ENCODE results near the gene EAF2.
A peak's percentile ranks its signal among the peaks of the same experiment; 100 is the strongest.
"Not testable (repeated sequence)": the region's sequence is repeated elsewhere in the genome, so short reads cannot be mapped to it uniquely, and the experiment has no call there.

The EAF2 gene

DNA sequence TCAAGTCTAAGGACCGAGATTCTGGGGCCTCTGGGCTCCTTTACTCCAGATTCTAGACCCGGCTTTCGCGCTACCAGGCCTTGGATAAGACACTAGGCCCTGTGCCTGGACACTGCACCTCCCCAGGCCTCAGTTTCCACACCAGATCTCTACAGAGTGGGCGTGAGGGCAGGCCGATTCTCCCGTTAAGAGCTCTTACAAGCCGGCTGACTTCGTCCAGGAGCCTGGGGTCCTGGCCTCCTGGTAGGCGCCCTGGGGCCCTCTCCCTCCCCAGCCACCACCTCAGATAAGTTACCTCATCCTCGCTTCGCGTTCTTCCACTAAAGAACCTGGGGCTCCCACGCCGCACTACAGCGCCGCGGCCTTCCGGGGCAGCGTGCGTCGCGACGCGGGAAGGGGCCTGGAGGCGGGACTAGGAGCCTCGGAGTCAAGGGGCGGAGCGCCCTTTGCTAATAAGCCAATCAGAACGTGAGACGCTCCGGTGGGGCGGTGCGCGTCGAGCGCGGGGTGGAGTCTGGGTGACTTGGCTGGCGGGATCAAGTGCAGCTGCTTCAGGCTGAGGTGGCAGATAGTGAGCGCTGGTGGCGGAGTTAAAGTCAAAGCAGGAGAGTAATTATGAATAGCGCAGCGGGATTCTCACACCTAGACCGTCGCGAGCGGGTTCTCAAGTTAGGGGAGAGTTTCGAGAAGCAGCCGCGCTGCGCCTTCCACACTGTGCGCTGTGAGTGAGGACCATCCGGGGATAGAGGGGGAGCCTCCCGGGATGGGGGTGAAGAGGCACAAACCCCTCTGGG, at the start of gene EAF2, which contains the start of gene IQCB1:
EAF2 (plus strand) TSS at position 539 of the 794 bp plus-strand sequence; CDS start at position 616, 77 bp downstream.
IQCB1 (minus strand) TSS at position 390 of the 794 bp plus-strand sequence. CDS start 6,100 bp downstream, outside the sequence.
- peak; percentile 97 for DNase-seq

GRCh38 chr3:121786485-121786884, 48.5 kb upstream of the EAF2 start:
- DNase-seq: no peak

DNA sequence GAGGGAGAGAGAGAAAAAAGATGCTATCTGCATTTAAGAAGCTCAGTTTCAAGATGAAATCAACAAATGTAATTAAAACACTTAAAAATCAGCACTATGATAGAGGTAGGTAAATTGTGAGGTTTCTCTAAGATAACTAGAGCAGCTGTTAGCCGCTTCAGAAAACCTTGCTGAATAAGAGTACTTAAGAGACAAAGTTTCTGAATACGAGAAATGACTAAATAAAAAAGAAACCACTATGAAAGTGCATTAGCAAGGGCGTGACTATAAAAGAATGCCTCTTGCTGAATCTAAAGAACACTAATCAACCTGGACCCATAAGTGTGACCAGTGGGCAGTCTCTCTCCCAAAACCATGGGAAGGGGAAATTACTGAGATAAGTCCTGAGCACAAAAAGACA, 41.9 kb upstream of the EAF2 start:
- no peak for DNase-seq

GRCh38 chr3:121794264-121794983, 40.6 kb upstream of the EAF2 start:
- DNase-seq: no peak

DNA sequence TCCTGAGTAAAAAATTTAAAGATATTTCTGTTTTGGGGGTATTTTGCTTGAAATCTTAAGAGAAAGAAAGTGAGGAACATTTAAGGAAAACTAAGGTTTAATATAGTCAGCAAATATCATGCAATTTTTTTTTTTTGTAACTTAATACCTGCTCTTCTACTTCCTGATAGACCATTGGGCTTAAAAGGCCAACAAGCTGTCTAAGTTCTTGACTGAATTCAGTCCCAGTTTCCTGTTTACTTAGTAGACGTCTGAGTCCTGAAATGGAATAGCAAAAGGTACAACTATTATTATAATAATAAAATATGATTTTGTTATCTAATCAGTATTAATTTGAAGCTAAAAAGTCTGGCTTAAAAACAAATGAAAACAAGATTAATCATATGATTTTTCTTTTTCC, 38.0 kb upstream of the EAF2 start:
- no peak for DNase-seq

- DNase-seq: no peak
Measured at GRCh38 chr3:121800906-121801305, 34.1 kb upstream of the EAF2 start.

DNA sequence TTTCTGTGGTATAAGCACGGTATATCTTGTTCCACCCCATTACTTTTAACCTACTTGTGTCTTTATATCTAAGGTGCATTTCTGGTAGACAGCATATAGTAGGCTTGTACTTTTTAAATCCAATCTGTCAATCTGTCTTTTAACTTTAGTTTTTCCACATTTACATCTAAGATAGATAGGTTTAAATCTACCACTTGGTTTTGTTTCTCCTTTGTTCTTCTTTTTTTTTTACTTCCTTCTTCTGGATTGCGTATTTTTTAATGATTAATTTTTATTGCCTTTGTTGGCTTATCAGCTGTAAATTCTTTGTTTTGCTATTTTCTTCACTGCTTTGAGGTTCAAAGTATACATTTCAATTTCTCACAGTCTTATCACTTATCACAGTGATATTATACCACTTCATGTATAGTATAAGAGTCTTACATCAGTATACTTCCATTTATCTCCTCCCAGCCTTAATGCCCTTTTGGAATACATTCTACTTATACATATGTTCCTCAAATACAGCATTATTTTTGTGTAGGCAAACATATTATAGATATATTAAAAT, 31.2 kb upstream of the EAF2 start:
- no peak for DNase-seq

GRCh38 chr3:121809249-121809648, 25.8 kb upstream of the EAF2 start:
- DNase-seq: no peak

DNA sequence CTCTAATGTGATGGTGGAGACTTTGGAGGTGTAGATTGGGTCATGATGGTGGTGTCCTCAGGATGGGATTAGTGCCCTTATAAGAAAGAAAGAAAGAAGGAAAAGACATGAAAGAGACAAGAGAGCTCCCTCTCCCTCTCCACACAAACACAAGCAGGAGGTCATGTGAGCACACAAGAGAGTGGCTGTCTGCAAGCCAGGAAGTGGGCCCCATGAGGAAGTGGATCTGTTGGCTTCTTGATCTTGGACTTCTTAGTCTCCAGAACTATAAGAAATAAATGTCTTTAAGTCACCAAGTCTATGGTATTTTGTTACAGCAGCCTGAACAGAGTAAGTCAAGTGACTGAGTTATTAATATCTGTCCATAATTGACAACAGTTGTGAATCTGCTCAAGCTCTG, 17.3 kb upstream of the EAF2 start:
- DNase-seq: no peak

- DNase-seq: no peak
Measured at GRCh38 chr3:121818578-121818977, 16.4 kb upstream of the EAF2 start.

DNA sequence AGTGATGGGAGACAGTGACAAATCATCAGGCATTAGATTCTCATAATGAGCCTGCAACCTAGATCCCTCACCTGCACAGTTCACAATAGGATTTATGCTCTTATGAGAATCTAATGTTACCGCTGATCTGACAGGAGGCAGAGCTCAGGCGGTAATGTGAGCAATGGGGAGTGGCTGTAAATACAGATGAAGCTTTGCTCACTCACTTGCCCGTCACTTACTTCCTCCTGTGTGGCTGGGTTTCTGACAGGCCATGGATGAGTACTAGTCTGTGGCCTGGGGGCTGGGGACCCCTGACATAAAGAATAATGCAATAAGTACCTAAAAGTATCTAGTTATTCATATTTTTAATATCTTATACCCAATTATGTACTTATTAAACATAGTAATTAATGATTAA, 15.8 kb upstream of the EAF2 start:
- DNase-seq: no peak

DNA sequence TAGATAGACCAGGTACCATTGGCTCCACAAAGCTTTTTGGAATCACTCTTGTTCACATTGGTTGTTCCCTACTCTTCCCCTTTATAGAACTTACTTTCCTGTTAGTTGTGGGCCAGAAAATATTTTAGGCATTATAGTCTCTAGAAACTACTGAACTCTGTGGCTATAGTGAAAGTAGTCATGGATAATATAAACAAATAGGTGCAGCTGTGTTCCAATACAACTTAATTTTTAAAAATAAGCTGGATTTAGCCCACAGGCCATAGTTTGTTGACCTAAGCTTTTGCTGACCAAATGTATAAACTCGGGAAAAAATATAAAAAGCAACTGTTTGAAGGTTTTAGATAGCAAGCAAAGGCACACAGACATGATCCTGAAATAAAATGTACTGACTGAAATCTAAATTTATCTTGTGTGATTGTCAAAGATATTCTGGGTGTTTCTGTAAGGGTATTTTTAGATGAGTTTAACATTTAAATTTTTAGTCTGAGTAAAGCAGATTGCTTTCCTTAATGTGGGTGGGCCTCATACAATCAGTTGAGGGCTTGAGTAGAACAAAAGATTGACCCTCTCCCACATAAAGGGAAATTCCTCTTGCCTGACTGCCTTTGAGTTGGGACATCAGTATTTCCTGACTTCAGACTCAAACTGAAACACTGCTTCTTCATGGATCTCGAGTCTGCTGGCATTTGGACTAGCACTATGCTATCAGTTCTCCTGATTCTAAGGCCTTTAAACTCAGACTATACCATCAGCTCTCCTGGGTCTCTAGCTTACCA, 13.4 kb upstream of the EAF2 start:
- DNase-seq: no peak

DNA sequence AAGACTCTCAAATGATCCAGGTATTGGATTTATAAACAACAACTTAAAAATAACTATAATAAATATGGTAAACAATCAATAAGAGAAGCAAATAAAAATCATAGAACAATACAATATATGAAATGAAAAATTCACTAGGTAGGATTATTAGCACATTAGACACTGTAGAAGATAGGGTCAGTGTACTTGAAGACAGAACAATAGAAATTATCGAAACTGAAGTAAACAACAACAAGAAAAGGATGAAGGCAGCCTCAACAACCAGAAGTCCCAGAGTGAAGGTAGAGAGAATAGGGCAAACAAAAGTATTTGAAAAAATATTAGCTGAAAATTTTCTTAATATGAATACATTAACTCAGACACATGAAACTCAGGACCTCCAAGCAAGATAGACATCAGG, 12.0 kb upstream of the EAF2 start:
- no peak for DNase-seq

DNA sequence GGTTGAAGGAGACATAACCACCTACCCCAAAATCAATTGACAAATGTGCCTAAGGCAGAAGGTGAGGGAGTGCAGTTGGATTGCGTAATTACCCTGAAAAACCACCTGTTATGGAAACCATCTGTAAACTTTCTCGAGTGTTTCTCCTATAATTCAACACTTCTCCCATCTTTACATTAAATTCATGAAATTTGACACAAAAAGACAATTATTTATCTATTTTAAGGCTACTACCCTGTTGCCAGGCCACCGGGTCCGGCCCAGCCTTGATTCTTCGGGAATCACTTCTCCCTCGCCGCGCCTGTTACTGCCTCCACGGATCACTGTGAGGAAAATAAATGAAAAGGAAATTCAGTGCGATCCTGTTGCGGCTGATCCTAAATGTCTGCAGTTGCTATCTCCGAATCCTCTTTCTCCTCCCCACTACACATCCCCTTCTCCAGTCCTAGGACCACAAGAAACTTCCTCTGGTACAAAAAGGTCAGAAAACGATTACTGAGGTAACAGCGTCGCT, 795 bp upstream of the EAF2 start:
- no peak for DNase-seq

DNA sequence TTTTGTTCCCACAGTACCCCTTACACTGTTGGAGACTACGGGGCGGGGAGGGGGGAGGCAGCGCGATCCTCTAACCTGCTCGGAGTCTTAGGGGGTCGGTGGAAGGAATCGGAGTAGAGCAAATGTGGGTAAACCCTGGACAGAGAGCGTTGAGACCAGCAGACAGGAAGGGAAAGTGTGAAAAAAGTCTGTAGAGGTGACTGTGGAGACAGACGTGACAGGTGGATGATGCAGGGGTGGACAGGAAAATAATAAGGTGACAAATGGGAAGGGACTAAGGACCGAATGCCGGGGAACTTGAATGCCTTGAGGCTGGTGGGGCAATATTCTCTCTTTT, 424 bp downstream of the EAF2 start:
- no peak for DNase-seq

DNA sequence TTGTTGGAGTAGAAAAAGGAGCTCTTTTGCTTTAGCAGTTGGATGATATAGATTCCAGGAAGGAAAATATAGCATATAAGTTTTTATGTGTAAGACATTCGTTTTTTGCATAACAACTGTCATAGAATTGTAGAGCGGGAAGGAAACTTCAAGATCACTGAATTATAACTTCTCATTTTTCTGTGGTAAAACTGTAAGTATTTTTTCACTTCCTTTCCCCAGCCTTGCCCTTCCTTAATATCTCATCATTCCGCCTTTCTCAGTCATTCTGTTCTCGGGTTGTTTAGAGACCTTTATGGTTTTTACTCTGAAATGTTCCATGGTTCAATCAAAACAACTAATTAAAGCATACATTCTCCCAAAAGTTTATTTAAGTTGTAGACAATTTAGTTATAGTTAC, 1.1 kb downstream of the EAF2 start:
- no peak for DNase-seq

DNA sequence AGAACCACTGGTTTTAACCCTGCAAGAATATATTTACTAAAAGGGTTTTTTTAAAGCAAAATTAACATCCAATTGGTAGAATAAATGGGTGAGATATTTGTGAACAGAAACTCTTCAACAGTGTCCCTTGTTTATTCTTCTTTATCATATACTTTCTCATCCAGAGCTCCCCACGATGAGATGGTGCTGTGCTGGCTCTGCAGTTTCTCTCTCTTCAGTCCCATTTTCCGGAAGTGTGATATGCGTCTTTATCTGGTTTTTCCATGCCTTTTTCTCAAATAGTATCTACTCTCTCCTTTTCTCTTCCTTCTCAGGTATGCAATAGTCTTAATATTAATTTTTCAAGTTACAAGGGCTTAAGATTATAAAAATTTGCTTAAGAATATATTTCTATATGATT, 1.5 kb downstream of the EAF2 start:
- DNase-seq: no peak

DNA sequence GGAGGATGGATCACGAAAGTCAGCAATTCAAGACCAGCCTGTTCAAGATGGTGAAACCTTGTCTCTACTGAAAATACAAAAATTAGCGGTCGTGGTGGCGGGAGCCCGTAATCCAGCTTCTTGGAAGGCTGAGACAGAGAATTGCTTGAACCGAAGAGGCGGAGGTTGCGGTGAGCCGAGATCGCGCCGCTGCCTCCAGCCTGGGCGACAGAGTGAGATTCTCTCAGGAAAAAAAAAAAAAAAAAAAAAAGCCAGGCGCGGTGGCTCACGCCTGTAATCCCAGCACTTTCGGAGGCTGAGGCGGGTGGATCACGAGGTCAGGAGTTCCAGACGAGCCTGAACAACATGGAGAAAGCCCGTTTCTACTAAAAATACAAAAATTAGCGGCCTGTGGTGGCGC, 5.0 kb downstream of the EAF2 start:
- DNase-seq: no peak

GRCh38 chr3:121844892-121845291, 9.9 kb downstream of the EAF2 start:
- no peak for DNase-seq

DNA sequence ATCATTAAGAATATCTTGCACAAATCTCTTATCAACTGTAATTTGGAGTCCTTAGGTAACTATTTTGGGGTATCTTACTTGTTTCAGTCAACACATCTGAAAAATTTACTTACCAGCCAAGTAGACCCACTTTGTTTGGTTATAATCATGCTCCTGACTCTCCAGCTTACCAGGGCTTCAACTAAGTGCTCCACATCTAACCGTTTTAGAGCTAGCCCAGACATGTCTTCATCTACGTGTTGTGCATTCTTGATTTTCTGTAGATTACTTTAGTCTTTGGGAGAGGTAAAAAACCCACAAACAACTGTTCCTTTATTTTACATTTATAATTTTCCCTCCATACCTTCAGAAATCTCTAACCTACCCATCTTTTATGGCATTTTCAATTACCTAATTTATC, 17.2 kb downstream of the EAF2 start:
- no peak for DNase-seq

DNA sequence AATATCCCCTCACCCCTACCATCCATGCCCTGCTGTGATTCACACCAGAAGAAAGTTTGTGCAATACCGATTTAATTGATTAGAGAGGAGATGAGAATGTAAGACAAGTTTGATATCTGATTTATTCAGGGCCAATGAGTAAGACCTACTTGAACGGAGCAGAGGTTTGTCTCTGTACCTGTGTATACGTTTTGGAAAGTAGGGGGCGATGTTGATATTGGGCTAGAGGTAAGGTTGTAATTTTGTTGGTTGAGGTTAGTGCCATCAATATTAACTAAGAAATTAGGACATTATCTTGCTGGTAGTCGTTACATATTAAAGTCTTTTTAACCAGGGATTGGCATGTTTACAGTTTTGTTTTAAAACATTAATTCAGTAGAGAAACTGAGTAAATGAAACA, 20.5 kb downstream of the EAF2 start:
- DNase-seq: no peak

GRCh38 chr3:121857778-121858177, 22.8 kb downstream of the EAF2 start:
- DNase-seq: not testable (repeated sequence)

GRCh38 chr3:121863247-121863646, 28.2 kb downstream of the EAF2 start:
- not testable (repeated sequence) for DNase-seq
